ENCODE data around the gene COG1.

DNA sequence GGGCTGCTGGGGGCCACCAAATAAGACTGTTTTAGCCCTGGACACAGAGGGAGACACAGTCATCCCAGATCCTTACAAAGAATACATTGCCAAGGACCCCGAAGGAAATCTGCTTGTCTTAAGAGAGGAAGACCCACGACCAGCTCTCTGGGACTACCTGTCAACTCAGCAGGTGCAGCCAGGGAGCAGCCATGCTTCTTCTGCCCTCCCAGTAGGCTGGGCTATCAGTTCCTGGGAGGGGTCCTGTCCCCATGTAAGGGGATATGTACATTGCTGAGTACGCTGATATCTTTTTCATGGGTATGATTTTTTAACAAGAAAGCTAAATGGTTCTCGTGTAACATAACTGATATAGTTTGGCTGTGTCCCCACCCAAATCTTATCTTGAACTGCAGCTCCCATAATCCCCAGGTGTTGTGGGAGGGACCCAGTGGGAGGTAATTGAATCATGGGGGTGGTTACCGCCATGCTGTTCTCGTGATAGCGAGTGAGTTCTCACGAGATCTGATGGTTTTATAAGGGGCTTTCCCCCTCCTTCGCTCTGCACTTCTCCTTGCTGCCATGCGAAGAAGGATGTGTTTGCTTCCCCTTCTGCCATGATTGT is 16.8 kb upstream of the COG1 start:
- TF ChIP-seq POLR2AphosphoS5 (IDR thresholded peaks at IDR 0.05), result no peak
- TF ChIP-seq, protein P1, sequence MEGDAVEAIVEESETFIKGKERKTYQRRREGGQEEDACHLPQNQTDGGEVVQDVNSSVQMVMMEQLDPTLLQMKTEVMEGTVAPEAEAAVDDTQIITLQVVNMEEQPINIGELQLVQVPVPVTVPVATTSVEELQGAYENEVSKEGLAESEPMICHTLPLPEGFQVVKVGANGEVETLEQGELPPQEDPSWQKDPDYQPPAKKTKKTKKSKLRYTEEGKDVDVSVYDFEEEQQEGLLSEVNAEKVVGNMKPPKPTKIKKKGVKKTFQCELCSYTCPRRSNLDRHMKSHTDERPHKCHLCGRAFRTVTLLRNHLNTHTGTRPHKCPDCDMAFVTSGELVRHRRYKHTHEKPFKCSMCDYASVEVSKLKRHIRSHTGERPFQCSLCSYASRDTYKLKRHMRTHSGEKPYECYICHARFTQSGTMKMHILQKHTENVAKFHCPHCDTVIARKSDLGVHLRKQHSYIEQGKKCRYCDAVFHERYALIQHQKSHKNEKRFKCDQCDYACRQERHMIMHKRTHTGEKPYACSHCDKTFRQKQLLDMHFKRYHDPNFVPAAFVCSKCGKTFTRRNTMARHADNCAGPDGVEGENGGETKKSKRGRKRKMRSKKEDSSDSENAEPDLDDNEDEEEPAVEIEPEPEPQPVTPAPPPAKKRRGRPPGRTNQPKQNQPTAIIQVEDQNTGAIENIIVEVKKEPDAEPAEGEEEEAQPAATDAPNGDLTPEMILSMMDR (IDR thresholded peaks at IDR 0.05 in 8 of 11, conservative IDR thresholded peaks at IDR 0.05 in 3 of 11), result no peak
